Left lobe of liver (tissue), 2 donors: ENCODE measurements around the gene ADAT3. TPM values are rescaled to one million over a fixed set of nuclear protein-coding genes. Genes with fewer than 3 reads are reported as not detected.
"Not testable (repeated sequence)": the region's sequence is repeated elsewhere in the genome, so short reads cannot be mapped to it uniquely, and the experiment has no call there.

Experiments
- ATAC-seq: fragments of 200-7000 bp; cut with Tn5 transposase; one replicate; pipeline ENCODE4 v1.9.1; 2020; ENCODE audit warnings: mild to moderate bottlenecking, moderate library complexity
- DNase-seq: peaks from one replicate; pipeline ENCODE4 v3.0.0-alpha.2; 2020; ENCODE audit warnings: low spot score
- total RNA-seq: library from RNA; stranded (reverse); gene quantifications from one replicate; pipeline ENCODE4 v1.2.1, GENCODE V29; 2021
- donor health status: DM: no; HTN: no; CAD: no; lungs with moderate emphysema.
- donor health status: DM: no; HTN: yes; CAD: no.

Gene ADAT3
- total RNA-seq, 1 donor from 2014 or later = 4.5 TPM

- no peak for DNase-seq
- ATAC-seq = no peak
These were observed 38.4 kb upstream of the ADAT3 start for GRCh38 chr19:1866693-1867348.

- no peak for ATAC-seq
- DNase-seq = no peak
These were observed 37.9 kb upstream of the ADAT3 start for GRCh38 chr19:1867349-1867724.

- DNase-seq = no peak
- no peak for ATAC-seq
These were observed 36.2 kb upstream of the ADAT3 start for GRCh38 chr19:1868971-1869370.

- DNase-seq (peak; percentile 96), ATAC-seq (peak; percentile 72)
These were observed 34.0 kb upstream of the ADAT3 start for GRCh38 chr19:1871140-1871597.

- peak; percentile 0 for ATAC-seq
These were observed 33.6 kb upstream of the ADAT3 start for GRCh38 chr19:1871630-1872029.

GRCh38 chr19:1872807-1873523 is 32.2 kb upstream of the ADAT3 start:
- peak; percentile 0 for ATAC-seq
- no peak for DNase-seq

More at GRCh38 chr19:1871630-1872029, 33.6 kb upstream of the ADAT3 start:
- no peak for DNase-seq

- peak; percentile 84 for DNase-seq
- peak; percentile 27 for ATAC-seq
These were observed 31.4 kb upstream of the ADAT3 start for GRCh38 chr19:1873524-1874473.

GRCh38 chr19:1874554-1875185 is 30.5 kb upstream of the ADAT3 start:
- DNase-seq = no peak
- no peak for ATAC-seq

- ATAC-seq = not testable (repeated sequence)
These were observed 29.9 kb upstream of the ADAT3 start for GRCh38 chr19:1875265-1875645.

GRCh38 chr19:1875646-1876495 is 29.3 kb upstream of the ADAT3 start:
- DNase-seq (peak; percentile 95), ATAC-seq (peak; percentile 77)

More at GRCh38 chr19:1875265-1875645, 29.9 kb upstream of the ADAT3 start:
- DNase-seq = not testable (repeated sequence)

GRCh38 chr19:1876496-1877279 is 28.5 kb upstream of the ADAT3 start:
- not testable (repeated sequence) for ATAC-seq, DNase-seq

GRCh38 chr19:1877280-1877660 is 27.9 kb upstream of the ADAT3 start:
- DNase-seq, ATAC-seq: not testable (repeated sequence)

- not testable (repeated sequence) for DNase-seq, ATAC-seq
These were observed 26.6 kb upstream of the ADAT3 start for GRCh38 chr19:1878583-1878982.

GRCh38 chr19:1879982-1880381 is 25.2 kb upstream of the ADAT3 start:
- DNase-seq, ATAC-seq: not testable (repeated sequence)

- no peak for ATAC-seq
- DNase-seq = no peak
These were observed 24.4 kb upstream of the ADAT3 start for GRCh38 chr19:1880611-1881392.

GRCh38 chr19:1881393-1882088 is 23.7 kb upstream of the ADAT3 start:
- not testable (repeated sequence) for ATAC-seq, DNase-seq

GRCh38 chr19:1882089-1882785 is 23.0 kb upstream of the ADAT3 start:
- ATAC-seq (no peak), DNase-seq (no peak)
